ENCODE data around the gene PAPOLA. TPM values are rescaled to one million over a fixed set of nuclear protein-coding genes. Genes with fewer than 3 reads are reported as not detected.

PAPOLA gene
- total and polyA plus RNA-seq, 9 of the 15 experiments (the other 6 are each of a cell fraction or from before 2014, with no cell fraction given) = 51.1 to 199 (median 95.8) TPM

DNA sequence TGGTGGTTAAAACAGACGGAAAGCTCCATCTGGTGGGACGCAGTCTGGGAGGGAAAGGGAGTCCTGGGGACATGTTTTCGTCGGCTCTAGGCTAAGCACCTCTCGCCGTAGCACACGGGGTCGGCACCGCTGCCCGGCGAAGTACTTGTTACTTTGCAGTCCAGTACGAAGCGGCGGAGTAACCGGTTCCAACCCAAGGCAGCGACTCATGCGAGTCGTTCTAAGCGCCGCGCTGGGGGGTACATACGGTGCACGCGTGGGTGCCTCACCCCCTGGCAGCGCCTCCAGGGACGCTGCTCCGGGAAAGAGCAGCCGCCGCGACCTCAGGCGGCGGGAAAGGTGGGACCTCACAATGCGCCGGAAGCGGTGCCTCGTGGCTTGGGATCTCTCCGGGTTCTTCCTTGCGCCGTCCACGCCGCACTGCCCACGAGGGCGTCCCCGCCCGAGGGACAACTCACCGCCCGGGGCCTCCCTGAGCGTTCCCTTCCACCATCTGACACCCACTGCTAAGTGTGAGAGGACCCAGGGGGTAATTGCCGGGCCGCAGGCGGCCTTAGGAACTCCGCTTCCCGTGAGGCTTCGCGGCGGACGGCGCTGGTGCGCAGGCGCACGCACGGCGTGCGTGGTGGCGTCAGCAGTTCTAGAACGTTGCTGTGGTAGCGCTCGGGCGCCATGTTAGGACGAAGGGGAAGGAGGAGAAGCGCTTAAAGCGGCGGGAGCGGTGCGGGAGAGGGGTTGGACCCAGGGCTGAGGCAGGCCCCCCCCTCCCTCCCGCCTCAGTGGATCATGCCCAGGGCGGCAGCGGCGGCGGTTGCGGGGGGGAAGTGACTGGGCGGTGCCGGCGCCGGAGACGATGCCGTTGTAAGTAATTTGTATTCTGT lies at the start of gene PAPOLA (continued):
- TF ChIP-seq PCBP1 (IDR thresholded peaks at IDR 0.05; ENCODE audit: low read depth, low read length, poor library complexity, severe bottlenecking) (no peak), YBX1 (IDR thresholded peaks at IDR 0.05) (no peak), POLR2A (conservative IDR thresholded peaks at IDR 0.05) (peak; percentile 92), KLF16 (IDR thresholded peaks at IDR 0.05) (no peak), MIER1 (IDR thresholded peaks at IDR 0.05; ENCODE audit: low read depth) (no peak), RBM39 (optimal IDR thresholded peaks at IDR 0.05; ENCODE audit: low read depth, low read length) (no peak), ZNF277 (CRISPR knock-in tag; IDR thresholded peaks at IDR 0.05; ENCODE audit: borderline replicate concordance) (no peak), ELK3 (CRISPR knock-in tag; IDR thresholded peaks at IDR 0.05) (no peak), DPF2 (IDR thresholded peaks at IDR 0.05) (no peak), PHB2 (IDR thresholded peaks at IDR 0.05; ENCODE audit: low read depth) (no peak), RAD21 (CRISPR knock-in tag; conservative IDR thresholded peaks at IDR 0.05 in 1 of 2, IDR thresholded peaks at IDR 0.05 in 1 of 2) (no peak), HOXB6 (CRISPR knock-in tag; IDR thresholded peaks at IDR 0.05; ENCODE audit: borderline replicate concordance) (no peak), NR2C1 (IDR thresholded peaks at IDR 0.05) (no peak; the same call in 1 of the 2 replicates), NR2C1 (tag; IDR thresholded peaks at IDR 0.05) (peak; percentile 36; the same call in 1 of the 2 replicates), RBM22 (IDR thresholded peaks at IDR 0.05; ENCODE audit: low read depth, low read length, poor library complexity, severe bottlenecking) (no peak), SP1 (CRISPR knock-in tag; IDR thresholded peaks at IDR 0.05) (no peak; the same call in none of the 2 replicates), GTF2E2 (tag; IDR thresholded peaks at IDR 0.05) (peak; percentile 65; the same call in 1 of the 2 replicates), HNRNPK (IDR thresholded peaks at IDR 0.05; ENCODE audit: low read depth, low read length, poor library complexity, severe bottlenecking) (no peak), SRSF1 (IDR thresholded peaks at IDR 0.05; ENCODE audit: low read depth, low read length) (no peak), HMGN3 (IDR thresholded peaks at IDR 0.05; ENCODE audit: borderline replicate concordance, extremely low read depth, insufficient read length, low read depth, low read length) (peak; percentile 81), CREBBP (IDR thresholded peaks at IDR 0.05; ENCODE audit: low read depth, low read length) (no peak), POLR3G (IDR thresholded peaks at IDR 0.05; ENCODE audit: extremely low read depth, insufficient read length, insufficient replicate concordance) (no peak), MAFF (IDR thresholded peaks at IDR 0.05; ENCODE audit: low read length) (no peak; the same call in 1 of the 2 replicates)
- TF ChIP-seq, protein P1, sequence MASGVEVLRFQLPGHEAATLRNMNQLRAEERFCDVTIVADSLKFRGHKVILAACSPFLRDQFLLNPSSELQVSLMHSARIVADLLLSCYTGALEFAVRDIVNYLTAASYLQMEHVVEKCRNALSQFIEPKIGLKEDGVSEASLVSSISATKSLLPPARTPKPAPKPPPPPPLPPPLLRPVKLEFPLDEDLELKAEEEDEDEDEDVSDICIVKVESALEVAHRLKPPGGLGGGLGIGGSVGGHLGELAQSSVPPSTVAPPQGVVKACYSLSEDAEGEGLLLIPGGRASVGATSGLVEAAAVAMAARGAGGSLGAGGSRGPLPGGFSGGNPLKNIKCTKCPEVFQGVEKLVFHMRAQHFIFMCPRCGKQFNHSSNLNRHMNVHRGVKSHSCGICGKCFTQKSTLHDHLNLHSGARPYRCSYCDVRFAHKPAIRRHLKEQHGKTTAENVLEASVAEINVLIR (CRISPR knock-in tag; IDR thresholded peaks at IDR 0.05) = peak; percentile 80
- TF ChIP-seq, protein P2, sequence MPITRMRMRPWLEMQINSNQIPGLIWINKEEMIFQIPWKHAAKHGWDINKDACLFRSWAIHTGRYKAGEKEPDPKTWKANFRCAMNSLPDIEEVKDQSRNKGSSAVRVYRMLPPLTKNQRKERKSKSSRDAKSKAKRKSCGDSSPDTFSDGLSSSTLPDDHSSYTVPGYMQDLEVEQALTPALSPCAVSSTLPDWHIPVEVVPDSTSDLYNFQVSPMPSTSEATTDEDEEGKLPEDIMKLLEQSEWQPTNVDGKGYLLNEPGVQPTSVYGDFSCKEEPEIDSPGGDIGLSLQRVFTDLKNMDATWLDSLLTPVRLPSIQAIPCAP (CRISPR knock-in tag; IDR thresholded peaks at IDR 0.05; ENCODE audit: borderline replicate concordance) = no peak

Measured in K562 (cell line).